GM12801 (cell line): ENCODE results near the gene SIRPA.

Source experiments
- CTCF ChIP-seq: IDR thresholded peaks from one replicate; pipeline ENCODE4 v1.5.1; 2011; ENCODE audit warnings: control low read depth; ENCODE audit not compliant: insufficient read length; ENCODE audit errors: extremely low read depth

Gene SIRPA

GRCh38 chr20:1973601-1974440, 78.6 kb downstream of the SIRPA start:
- TF ChIP-seq CTCF, result no peak

- no peak for TF ChIP-seq CTCF
Observed at GRCh38 chr20:1975291-1975690, 80.1 kb downstream of the SIRPA start.

- no peak for TF ChIP-seq CTCF
Observed at GRCh38 chr20:1979106-1979778, 84.0 kb downstream of the SIRPA start.

- TF ChIP-seq CTCF, result no peak
Observed at GRCh38 chr20:1982686-1983085, 87.5 kb downstream of the SIRPA start.

- no peak for TF ChIP-seq CTCF
Observed at GRCh38 chr20:1983301-1983700, 88.1 kb downstream of the SIRPA start.

- TF ChIP-seq CTCF, result no peak
Observed at GRCh38 chr20:1987826-1988225, 92.6 kb downstream of the SIRPA start.
